GM12872 (cell line): ENCODE data around the gene KIF1A.

Source experiments
- CTCF ChIP-seq: IDR thresholded peaks from 3 replicates; pipeline ENCODE4 v1.5.1; 2011; ENCODE audit warnings: low read depth, mild to moderate bottlenecking, low read length, moderate library complexity; ENCODE audit not compliant: insufficient read depth

Gene KIF1A

GRCh38 chr2:240735476-240735875 is 84.5 kb downstream of the KIF1A start:
- TF ChIP-seq CTCF = no peak

GRCh38 chr2:240734756-240735155 is 85.3 kb downstream of the KIF1A start:
- no peak for TF ChIP-seq CTCF

- TF ChIP-seq CTCF = peak; percentile 43; the same call in 2 of the 3 replicates
Observed at GRCh38 chr2:240733803-240734495, 86.1 kb downstream of the KIF1A start.

- no peak for TF ChIP-seq CTCF
Observed at GRCh38 chr2:240732911-240733622, 87.0 kb downstream of the KIF1A start.

- TF ChIP-seq CTCF = no peak
Observed at GRCh38 chr2:240732184-240732583, 87.8 kb downstream of the KIF1A start.

GRCh38 chr2:240731178-240731545 is 88.9 kb downstream of the KIF1A start:
- no peak for TF ChIP-seq CTCF

GRCh38 chr2:240730501-240731177 is 89.4 kb downstream of the KIF1A start:
- no peak for TF ChIP-seq CTCF
